ENCODE data around the gene NEURL4. TPM values are rescaled to one million over a fixed set of nuclear protein-coding genes. Genes with fewer than 3 reads are reported as not detected.

The NEURL4 gene
- total RNA-seq, 1 donor from 2014 or later = 50.3 TPM

- peak; percentile 87 for DNase-seq (ENCODE audit: low spot score)
Observed at GRCh38 chr17:7280519-7281073, 48.5 kb downstream of the NEURL4 start.

GRCh38 chr17:7279448-7279847, 49.7 kb downstream of the NEURL4 start:
- no peak for DNase-seq (ENCODE audit: low spot score)

- DNase-seq (ENCODE audit: low spot score) = no peak
Observed at GRCh38 chr17:7266784-7267183, 62.4 kb downstream of the NEURL4 start.

Other genes starting within 250 kb of the NEURL4 start
- 8.3 TPM for gene CLEC10A, start 249.1 kb downstream of the NEURL4 start, total RNA-seq
- 45.5 TPM for gene ASGR2, start 214.5 kb downstream of the NEURL4 start, total RNA-seq
- 5.0 TPM for gene ASGR1, start 150.0 kb downstream of the NEURL4 start, total RNA-seq
- gene DLG4, start 109.5 kb downstream of the NEURL4 start, total RNA-seq = 36.5 TPM
- gene ACADVL, start 109.4 kb downstream of the NEURL4 start, total RNA-seq = 914 TPM
- 60.9 TPM for gene DVL2, start 94.8 kb downstream of the NEURL4 start, total RNA-seq
- gene PHF23, start 89.9 kb downstream of the NEURL4 start, total RNA-seq = 32.3 TPM
- 587 TPM for gene GABARAP, start 86.9 kb downstream of the NEURL4 start, total RNA-seq
- 107 TPM for gene CTDNEP1, start 77.6 kb downstream of the NEURL4 start, total RNA-seq
- 47.9 TPM for gene ELP5, start 77.1 kb downstream of the NEURL4 start, total RNA-seq
- gene CLDN7, start 66.9 kb downstream of the NEURL4 start, total RNA-seq = 248 TPM
- 7.6 TPM for gene SLC2A4, start 47.6 kb downstream of the NEURL4 start, total RNA-seq
- gene YBX2, start 34.7 kb downstream of the NEURL4 start, total RNA-seq = 1.4 TPM
- 233 TPM for gene EIF5A, start 21.7 kb downstream of the NEURL4 start, total RNA-seq
- 71.8 TPM for gene GPS2, start 14.0 kb downstream of the NEURL4 start, total RNA-seq
- gene ACAP1, start 7.2 kb upstream of the NEURL4 start, total RNA-seq = 24.2 TPM
- 15.3 TPM for gene KCTD11, start 22.8 kb upstream of the NEURL4 start, total RNA-seq
- not detected for gene TMEM95, start 25.8 kb upstream of the NEURL4 start, total RNA-seq
- 11.7 TPM for gene TNK1, start 51.8 kb upstream of the NEURL4 start, total RNA-seq
- gene PLSCR3, start 65.2 kb upstream of the NEURL4 start, total RNA-seq = 39.7 TPM
- 67.5 TPM for gene TMEM256, start 74.8 kb upstream of the NEURL4 start, total RNA-seq
- 35.2 TPM for gene NLGN2, start 78.5 kb upstream of the NEURL4 start, total RNA-seq
- gene SPEM1, start 91.0 kb upstream of the NEURL4 start, total RNA-seq = not detected
- gene SPEM2, start 96.3 kb upstream of the NEURL4 start, total RNA-seq = not detected
- not detected for gene SPEM3, start 99.5 kb upstream of the NEURL4 start, total RNA-seq
- gene TMEM102, start 106.1 kb upstream of the NEURL4 start, total RNA-seq = 14.3 TPM
- gene FGF11, start 110.2 kb upstream of the NEURL4 start, total RNA-seq = 2.7 TPM
- gene CHRNB1, start 115.7 kb upstream of the NEURL4 start, total RNA-seq = 10.0 TPM
- 82.8 TPM for gene ZBTB4, start 150.3 kb upstream of the NEURL4 start, total RNA-seq
- not detected for gene SLC35G6, start 152.1 kb upstream of the NEURL4 start, total RNA-seq
- gene POLR2A, start 155.0 kb upstream of the NEURL4 start, total RNA-seq = 133 TPM
- gene TNFSF12, start 219.7 kb upstream of the NEURL4 start, total RNA-seq = 81.5 TPM
- gene TNFSF13, start 229.4 kb upstream of the NEURL4 start, total RNA-seq = 120 TPM
- gene SENP3, start 232.6 kb upstream of the NEURL4 start, total RNA-seq = 46.6 TPM